Mammary epithelial cell (primary cell): ENCODE results near the gene STIM2.

Source experiments
- EZH2 ChIP-seq: IDR thresholded peaks from 2 replicates; pipeline ENCODE4 v1.6.1; 2012; ENCODE audit warnings: low read length, inconsistent platforms, borderline replicate concordance
- TF ChIP-seq, protein P1 (sequence below), 2 donors: IDR thresholded peaks in 1 of 2; conservative IDR thresholded peaks in 1 of 2; 2 replicates each; pipeline ENCODE4 v1.5.1; 2011 to 2012; ENCODE audit warnings: inconsistent platforms in 2 of 2, low read length in 2 of 2, mild to moderate bottlenecking in 2 of 2, control low read depth in 1 of 2, low read depth in 1 of 2; ENCODE audit not compliant: insufficient read depth in 1 of 2; ENCODE audit errors: extremely low read depth in 1 of 2

GRCh38 chr4:27007507-27007906 lies 146.9 kb downstream of the STIM2 start:
- TF ChIP-seq, protein P1, sequence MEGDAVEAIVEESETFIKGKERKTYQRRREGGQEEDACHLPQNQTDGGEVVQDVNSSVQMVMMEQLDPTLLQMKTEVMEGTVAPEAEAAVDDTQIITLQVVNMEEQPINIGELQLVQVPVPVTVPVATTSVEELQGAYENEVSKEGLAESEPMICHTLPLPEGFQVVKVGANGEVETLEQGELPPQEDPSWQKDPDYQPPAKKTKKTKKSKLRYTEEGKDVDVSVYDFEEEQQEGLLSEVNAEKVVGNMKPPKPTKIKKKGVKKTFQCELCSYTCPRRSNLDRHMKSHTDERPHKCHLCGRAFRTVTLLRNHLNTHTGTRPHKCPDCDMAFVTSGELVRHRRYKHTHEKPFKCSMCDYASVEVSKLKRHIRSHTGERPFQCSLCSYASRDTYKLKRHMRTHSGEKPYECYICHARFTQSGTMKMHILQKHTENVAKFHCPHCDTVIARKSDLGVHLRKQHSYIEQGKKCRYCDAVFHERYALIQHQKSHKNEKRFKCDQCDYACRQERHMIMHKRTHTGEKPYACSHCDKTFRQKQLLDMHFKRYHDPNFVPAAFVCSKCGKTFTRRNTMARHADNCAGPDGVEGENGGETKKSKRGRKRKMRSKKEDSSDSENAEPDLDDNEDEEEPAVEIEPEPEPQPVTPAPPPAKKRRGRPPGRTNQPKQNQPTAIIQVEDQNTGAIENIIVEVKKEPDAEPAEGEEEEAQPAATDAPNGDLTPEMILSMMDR (conservative IDR thresholded peaks at IDR 0.05 in 1 of 2, IDR thresholded peaks at IDR 0.05 in 1 of 2; ENCODE audit: extremely low read depth in 1 of 2, insufficient read depth in 1 of 2, low read depth in 1 of 2, low read length in 2 of 2), result no peak
- no peak for TF ChIP-seq EZH2
